ENCODE data around the gene ANKRD24.
"Not testable (repeated sequence)": the region's sequence is repeated elsewhere in the genome, so short reads cannot be mapped to it uniquely, and the experiment has no call there.

Gene ANKRD24
- 0.91 to 2.7 (median 1.7) reads per million in 4 donors for total RNA-seq

GRCh38 chr19:4182084-4182810 is at the start of gene ANKRD24, which contains the start of gene SIRT6:
ANKRD24 (plus strand) TSS chr19:4182689; CDS start chr19:4186426, 3,737 bp downstream.
SIRT6 (minus strand) TSS chr19:4182563; CDS start chr19:4182539, 24 bp downstream.
- DNase-seq = peak; percentile 94 to 97 (median 95)

DNA sequence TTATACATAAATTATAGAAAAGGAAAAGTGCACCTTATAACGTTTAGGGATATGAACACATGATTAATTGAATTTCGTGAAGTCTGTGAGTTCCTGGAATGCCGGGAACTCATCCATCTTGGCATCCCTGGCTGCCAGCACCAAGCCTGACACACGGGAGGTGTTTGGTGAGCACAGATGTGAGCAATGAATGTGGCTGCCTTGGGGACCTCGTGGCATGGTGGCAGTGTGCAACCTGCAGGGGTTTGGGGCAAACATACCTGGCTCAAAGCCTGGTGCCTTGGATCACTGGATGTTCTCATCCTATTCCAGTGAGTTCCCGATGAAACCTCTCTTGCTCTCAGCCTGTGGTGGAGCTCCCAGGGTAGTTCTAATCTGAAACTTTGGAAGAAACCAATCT is 48.1 kb upstream of the ANKRD24 start:
- DNase-seq = no peak

DNA sequence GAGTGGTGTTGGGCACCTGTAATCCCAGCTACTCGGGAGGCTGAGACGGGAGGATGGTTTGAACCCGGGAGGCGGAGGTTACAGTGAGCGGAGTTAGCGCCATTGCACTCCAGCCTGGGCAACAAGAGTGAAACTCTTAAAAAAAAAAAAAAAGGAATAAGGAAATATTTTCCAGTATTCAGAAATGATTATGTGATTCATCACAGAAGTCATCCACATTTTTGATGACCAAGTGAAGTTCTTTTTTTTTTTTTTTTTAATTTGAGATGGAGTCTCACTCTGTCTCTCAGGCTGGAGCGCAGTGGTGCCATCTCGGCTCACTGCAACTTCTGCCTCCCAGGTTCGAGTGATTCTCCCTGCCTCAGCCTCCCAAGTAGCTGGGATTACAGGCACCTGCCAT is 47.1 kb upstream of the ANKRD24 start:
- DNase-seq = not testable (repeated sequence)

- DNase-seq = no peak
Observed at GRCh38 chr19:4136680-4137088, 45.8 kb upstream of the ANKRD24 start.

DNA sequence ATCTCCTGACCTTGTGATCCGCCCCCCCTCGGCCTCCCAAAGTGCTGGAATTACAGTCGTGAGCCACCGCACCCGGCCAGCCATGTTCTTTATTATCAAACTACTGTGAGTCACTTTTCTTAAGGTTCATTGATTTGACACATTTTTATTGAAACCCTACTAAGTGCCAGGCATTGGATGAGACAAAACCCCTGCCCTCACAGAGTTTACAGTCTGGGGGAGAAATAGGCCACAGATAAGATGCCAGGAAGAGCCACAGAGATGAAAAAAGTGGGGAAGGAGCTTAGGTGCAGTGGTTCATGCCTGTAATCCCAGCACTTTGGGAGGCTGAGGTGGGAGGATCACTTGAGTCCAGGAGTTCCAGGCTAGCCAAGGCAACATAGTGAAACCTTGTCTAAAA is 44.0 kb upstream of the ANKRD24 start:
- no peak for DNase-seq

DNA sequence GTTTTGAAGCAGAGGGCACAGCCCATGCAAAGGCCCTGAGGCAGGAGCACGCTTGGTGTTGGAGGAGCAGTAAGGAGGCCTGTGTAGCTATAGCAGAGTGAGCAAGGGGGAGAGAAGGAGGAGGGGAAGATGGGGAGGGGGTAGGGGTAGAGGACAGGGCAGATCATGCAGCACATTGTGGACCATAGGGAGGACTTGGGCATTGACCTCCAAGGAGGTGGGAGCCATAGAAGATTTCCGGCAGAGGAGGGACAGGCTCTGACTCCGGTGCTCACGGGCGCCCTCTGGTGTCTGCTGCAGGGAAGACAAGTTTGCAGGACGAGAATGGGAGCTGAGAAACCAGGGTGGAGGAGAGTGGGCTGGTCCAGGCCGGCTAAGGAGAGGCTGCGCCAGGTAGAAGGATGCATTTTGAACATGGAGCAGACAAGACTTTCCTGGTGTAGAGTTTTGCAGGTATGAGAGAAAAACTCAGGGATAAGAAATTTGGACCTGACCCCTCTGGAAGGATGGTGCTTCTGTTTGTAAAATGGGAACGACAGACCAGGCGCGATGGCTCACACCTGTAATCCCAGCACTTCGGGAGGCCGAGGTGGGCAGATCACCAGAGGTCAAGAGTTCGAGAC is 42.8 kb upstream of the ANKRD24 start:
- DNase-seq = peak; percentile 61 to 84 (median 75)

DNA sequence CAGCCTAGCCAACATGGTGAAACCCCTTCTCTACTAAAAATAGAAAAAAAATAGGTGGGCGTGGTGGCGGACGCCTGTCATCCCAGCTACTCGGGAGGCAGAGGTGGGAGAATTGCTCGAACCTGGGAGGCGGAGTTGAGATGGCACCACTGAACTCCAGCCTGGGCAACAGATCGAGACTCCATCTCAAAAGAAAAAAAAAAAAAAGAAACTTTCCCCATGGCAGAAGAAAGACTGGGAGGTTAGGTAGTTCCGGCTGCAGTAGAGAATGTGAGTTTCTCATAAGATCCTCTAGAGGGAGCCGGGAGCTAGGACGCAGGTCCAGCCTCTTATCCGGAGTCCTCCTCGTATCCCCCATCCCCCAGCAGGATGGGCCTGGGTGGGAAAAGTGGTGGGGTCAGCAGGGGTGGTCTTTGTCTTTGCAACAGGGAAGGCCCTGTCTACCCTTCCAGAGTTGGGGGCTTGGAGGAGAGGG is 42.2 kb upstream of the ANKRD24 start:
- peak in 1 of 5 donors; percentile 49 for DNase-seq

DNA sequence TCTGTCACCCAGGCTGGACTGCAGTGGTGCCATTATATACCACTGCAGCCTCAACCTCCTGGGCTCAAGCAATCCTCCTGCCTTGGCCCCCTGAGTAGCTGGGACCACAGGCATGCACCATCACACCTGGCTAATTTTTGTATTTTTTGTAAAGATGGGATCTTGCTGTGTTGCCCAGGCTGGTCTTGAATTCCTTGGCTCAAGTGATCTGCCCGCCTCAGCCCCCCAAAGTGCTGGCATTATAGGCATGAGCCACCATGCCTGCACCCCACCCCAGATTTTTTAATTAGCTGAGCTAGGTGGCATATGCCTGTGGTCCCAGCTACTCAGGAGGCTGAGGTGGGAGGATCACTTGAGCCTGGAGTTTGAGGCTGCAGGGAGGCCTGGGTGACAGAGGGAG is 39.6 kb upstream of the ANKRD24 start:
- not testable (repeated sequence) for DNase-seq

- no peak for DNase-seq
Observed at GRCh38 chr19:4144666-4145249, 37.7 kb upstream of the ANKRD24 start.

GRCh38 chr19:4149518-4150288 is 32.8 kb upstream of the ANKRD24 start:
- no peak for DNase-seq

DNA sequence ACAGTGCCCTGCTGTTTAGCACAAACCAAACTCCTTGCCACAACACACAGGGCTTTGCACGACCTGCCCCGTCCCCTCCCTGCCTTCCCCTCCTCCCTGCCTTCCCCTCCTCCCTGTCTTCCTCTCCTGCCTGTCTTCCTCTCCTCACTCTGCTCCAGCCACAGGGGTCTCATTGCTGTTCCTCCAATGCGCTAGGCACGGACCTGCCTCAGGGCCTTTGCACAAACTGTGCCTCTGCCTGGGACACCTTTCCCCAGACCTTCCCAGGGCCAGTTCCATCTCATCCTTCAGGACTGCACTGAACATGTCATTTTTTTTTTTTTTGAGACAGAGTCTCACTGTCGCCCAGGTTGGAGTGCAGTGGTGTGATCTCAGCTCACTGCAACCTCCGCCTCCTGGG is 30.9 kb upstream of the ANKRD24 start:
- DNase-seq = no peak

DNA sequence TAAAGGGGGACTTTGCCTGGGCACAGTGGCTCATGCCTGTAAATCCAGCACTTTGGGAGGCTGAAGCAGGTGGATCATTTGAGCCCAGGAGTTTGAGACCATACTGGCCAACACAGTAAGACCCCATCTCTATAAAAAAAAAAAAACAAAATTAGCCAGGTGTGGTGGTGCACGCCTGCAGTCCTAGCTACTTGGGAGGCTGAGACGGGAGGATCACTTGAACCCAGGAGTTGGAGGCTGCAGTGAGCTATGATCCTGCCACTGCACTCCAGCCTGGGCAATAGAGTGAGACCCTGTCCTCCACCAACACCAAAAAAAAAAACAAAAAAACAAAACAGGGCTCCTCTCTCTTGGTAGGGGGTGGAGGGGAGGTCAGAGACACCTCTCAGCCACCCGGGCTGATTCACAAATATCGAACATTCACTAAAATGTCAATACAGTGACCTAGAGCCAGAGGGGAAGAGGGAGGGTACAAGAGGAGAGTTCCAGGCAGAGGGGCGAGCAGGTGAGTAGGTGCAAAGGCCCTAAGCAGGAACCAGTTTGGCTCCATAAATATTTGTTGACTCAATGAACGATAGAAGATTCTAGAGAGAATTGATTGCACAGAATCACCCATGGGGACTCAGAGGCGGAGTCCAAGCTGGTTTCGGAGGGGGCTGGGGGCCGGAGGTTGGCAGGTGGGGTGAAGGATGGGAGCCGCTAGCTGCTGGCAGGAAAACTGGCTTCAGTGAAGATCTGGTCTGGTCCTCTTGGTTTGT is 30.1 kb upstream of the ANKRD24 start:
- no peak for DNase-seq

- DNase-seq = no peak
Observed at GRCh38 chr19:4154571-4155312, 27.7 kb upstream of the ANKRD24 start.

DNA sequence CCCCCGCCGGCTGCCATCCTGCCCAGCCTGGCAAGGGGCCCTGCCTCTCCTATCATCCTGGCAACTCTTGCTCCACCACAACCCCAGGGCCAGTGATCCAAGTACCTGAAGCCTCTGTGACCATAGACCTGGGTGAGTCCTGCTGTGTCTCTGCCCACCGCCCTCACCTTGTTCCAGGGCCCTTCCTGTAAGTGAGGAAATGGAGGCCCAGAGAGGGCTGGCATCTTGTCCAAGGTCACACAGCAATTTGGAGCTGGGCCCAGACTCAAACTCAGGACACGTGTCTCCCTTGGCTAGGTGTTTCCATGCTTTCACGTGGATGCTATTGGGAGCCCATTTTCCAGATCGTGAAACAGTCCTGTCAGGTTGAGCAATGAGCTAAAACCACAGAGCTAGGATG is 25.3 kb upstream of the ANKRD24 start:
- no peak for DNase-seq

DNA sequence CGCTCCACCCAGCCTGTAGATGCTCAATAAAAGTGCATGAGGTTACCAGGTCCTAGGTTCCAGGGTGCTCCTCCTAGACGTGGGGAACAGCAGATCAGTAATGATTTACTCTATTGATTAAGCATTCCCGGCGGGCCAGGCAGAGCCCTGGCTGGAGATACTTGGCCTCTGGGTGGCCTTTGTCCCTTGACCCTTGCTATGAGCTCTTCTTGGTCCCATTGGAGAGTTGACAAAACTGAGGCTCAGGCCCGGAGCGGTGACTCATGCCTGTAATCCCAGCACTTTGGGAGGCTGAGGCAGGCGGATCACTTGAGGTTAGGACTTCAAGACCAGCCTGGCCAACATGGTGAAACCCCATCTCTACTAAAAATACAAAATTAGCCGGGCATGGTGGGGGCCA is 24.5 kb upstream of the ANKRD24 start:
- DNase-seq = not testable (repeated sequence)

DNA sequence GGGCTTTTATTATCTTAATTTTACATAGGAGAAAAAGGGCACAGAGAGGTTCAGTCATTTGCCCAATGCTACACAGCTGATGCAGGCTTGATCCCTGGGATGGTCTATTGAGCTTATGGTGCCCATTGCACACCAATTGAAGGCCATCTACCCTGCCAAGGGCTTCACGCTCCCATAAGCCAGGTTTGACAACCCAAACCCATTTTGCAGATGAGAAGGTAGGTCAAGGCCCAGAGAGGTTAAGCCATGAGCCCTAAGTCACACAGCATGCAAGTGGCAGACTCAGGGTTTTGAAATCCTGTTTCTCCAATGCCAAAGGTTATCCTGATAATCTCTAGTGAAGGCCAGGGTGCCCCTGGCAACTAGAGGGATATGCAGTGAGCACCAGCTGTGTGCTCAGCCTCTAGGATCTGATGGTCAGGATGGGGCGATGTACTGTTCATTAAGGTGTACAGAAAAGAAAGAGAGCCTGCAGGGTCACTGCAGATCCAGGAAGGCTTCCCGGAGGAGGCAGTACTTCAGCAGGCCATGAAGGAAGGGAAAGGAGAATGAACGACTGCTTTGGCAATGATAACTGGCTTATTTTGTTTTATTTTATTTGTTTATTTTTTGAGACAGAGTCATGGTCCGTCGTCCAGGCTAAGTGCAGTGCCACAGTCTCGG is 20.9 kb upstream of the ANKRD24 start:
- DNase-seq = no peak

DNA sequence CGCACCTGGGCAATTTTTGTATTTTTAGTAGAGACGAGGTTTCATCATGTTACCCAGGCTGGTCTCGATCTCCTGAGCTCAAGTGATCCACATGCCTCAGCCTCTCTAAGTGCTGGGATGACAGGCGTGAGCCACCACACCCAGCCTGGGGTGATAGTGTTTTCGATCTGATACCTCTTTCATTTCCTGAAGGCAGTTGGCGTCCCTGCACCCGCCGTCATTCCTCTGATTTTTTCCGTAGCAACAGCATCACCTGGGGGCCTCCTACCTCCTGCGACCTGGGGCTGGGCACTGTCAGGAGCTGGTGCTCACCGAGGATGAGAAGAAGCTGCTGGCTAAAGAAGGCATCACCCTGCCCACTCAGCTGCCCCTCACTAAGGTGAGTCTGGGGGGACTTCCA is 18.2 kb upstream of the ANKRD24 start:
- DNase-seq = no peak

DNA sequence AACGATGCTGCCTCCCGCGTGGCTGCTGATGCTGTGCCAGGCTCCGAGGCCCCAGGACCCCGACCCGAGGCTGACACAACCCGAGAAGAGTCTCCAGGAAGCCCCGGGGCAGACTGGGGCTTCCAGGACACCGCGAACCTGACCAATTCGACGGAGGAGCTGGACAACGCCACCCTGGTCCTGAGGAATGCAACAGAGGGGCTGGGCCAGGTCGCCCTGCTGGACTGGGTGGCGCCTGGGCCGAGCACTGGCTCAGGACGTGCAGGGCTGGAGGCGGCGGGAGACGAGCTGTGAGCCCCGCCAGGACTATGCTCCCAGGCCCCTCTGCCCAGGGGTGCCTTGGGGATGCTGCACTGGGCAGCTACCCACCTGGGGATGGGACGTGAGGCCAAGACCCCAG is 10.8 kb upstream of the ANKRD24 start:
- DNase-seq = no peak

GRCh38 chr19:4172861-4173473 is 9.5 kb upstream of the ANKRD24 start:
- DNase-seq = peak in 4 of 5 donors; percentile 51 to 71 (median 65)

GRCh38 chr19:4173479-4174212 is 8.8 kb upstream of the ANKRD24 start:
- DNase-seq = no peak

Data from T-helper 1 cell (primary cell).